Astrocyte (in vitro differentiated cells and primary cell): ENCODE results near the gene SRC.

Source experiments
- CTCF ChIP-seq: IDR thresholded peaks from 2 replicates; pipeline ENCODE4 v1.5.1; 2011; ENCODE audit warnings: low read depth, mild to moderate bottlenecking, inconsistent platforms, low read length, moderate library complexity; ENCODE audit not compliant: insufficient read depth
- EZH2 ChIP-seq: IDR thresholded peaks from 2 replicates; pipeline ENCODE4 v1.6.1; 2012; ENCODE audit warnings: mild to moderate bottlenecking, low read length, inconsistent platforms; ENCODE audit not compliant: insufficient read depth

DNA sequence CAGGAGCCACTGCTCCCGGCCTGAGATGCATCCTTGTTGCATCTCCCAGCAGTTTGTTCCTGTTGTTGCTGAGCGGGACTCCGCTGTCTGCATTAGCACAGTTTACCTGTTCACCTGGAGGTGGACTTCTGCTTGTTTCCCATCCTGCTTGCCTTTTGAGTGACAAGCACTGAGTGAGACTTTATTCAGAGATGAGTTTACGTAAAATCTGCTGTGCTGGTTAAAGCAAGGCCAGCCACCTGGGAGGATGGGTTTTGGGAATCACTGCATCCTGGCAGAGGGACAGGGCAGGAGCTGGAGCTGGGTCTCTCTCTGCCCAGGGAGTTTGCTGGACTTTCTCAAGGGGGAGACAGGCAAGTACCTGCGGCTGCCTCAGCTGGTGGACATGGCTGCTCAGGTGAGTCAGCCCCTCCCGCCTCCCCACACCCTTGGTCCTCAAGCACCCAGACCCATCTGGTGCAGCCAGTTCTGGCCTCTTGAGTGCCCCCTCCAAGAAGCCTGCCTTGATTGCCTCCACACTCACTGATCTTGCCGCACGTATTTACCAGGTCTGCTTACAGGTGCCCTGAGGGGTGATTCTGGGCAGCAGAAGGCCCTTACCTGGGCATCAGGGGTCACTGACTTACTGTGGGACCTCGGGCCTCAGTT is 55.5 kb downstream of the SRC start:
- TF ChIP-seq CTCF, result no peak
- TF ChIP-seq EZH2, result no peak
